ENCODE data around the gene GSTT2B.
"Not testable (repeated sequence)": the region's sequence is repeated elsewhere in the genome, so short reads cannot be mapped to it uniquely, and the experiment has no call there.

Gene GSTT2B

GRCh38 chr22:23961084-23961771 is at the start of gene GSTT2B:
Gene GSTT2B (minus strand): TSS chr22:23961195. CDS start chr22:23961131, 64 bp downstream.
- not testable (repeated sequence) for H3K27ac ChIP-seq (ENCODE audit: low read length); H3K4me3 ChIP-seq (ENCODE audit: low read length); H3K27me3 ChIP-seq (ENCODE audit: control insufficient read depth, insufficient read depth, low read length); DNase-seq (ENCODE audit: low read depth, low spot score); H3K36me3 ChIP-seq (ENCODE audit: control insufficient read depth, insufficient read depth, low read length); H3K4me1 ChIP-seq (ENCODE audit: control insufficient read depth, insufficient read depth, low read length); H3K9me3 ChIP-seq (ENCODE audit: control insufficient read depth, insufficient read depth, low read length)
- no CpG with 5 or more reads among the region's 43 CpGs for WGBS (ENCODE audit: insufficient coverage, insufficient read length)

- Histone ChIP-seq H3K4me1 (ENCODE audit: control insufficient read depth, insufficient read depth, low read length) (no peaks in the 10 kb centered on the region), H3K4me3 (ENCODE audit: low read length) (no peak overlapping the region), H3K27ac (ENCODE audit: low read length) (no peak overlapping the region), H3K9me3 (ENCODE audit: control insufficient read depth, insufficient read depth, low read length) (no peaks in the 10 kb centered on the region), H3K36me3 (ENCODE audit: control insufficient read depth, insufficient read depth, low read length) (no peaks in the 10 kb centered on the region), H3K27me3 (ENCODE audit: control insufficient read depth, insufficient read depth, low read length) (no peaks in the 10 kb centered on the region)
- DNase-seq (ENCODE audit: low read depth, low spot score) = no peak
- no CpG with 5 or more reads among the region's 2 CpGs for WGBS (ENCODE audit: insufficient coverage, insufficient read length)
Observed at GRCh38 chr22:24010018-24010391, 49.0 kb upstream of the GSTT2B start.

GRCh38 chr22:24009227-24010017 is 48.4 kb upstream of the GSTT2B start:
- WGBS (ENCODE audit: insufficient coverage, insufficient read length) = no CpG with 5 or more reads among the region's 7 CpGs
- Histone ChIP-seq H3K27ac (ENCODE audit: low read length) (no peak overlapping the region), H3K4me1 (ENCODE audit: control insufficient read depth, insufficient read depth, low read length) (no peaks in the 10 kb centered on the region), H3K27me3 (ENCODE audit: control insufficient read depth, insufficient read depth, low read length) (no peaks in the 10 kb centered on the region), H3K36me3 (ENCODE audit: control insufficient read depth, insufficient read depth, low read length) (no peaks in the 10 kb centered on the region), H3K4me3 (ENCODE audit: low read length) (no peak overlapping the region), H3K9me3 (ENCODE audit: control insufficient read depth, insufficient read depth, low read length) (no peaks in the 10 kb centered on the region)
- DNase-seq (ENCODE audit: low read depth, low spot score) = no peak

GRCh38 chr22:24008381-24009226 is 47.6 kb upstream of the GSTT2B start:
- Histone ChIP-seq H3K27me3 (ENCODE audit: control insufficient read depth, insufficient read depth, low read length) (no peaks in the 10 kb centered on the region), H3K9me3 (ENCODE audit: control insufficient read depth, insufficient read depth, low read length) (no peaks in the 10 kb centered on the region), H3K4me1 (ENCODE audit: control insufficient read depth, insufficient read depth, low read length) (no peaks in the 10 kb centered on the region; the same call in 1 of the 2 replicates), H3K27ac (ENCODE audit: low read length) (no peak overlapping the region), H3K36me3 (ENCODE audit: control insufficient read depth, insufficient read depth, low read length) (no peaks in the 10 kb centered on the region), H3K4me3 (ENCODE audit: low read length) (no peak overlapping the region)
- WGBS (ENCODE audit: insufficient coverage, insufficient read length) = no CpG with 5 or more reads among the region's 6 CpGs
- DNase-seq (ENCODE audit: low read depth, low spot score) = no peak

GRCh38 chr22:24008022-24008283 is 47.0 kb upstream of the GSTT2B start:
- Histone ChIP-seq H3K4me3 (ENCODE audit: low read length) (no peak overlapping the region), H3K4me1 (ENCODE audit: control insufficient read depth, insufficient read depth, low read length) (no peaks in the 10 kb centered on the region; the same call in 1 of the 2 replicates)
- DNase-seq (ENCODE audit: low read depth, low spot score) = no peak

GRCh38 chr22:24007253-24008021 is 46.4 kb upstream of the GSTT2B start:
- Histone ChIP-seq H3K4me1 (ENCODE audit: control insufficient read depth, insufficient read depth, low read length) (no peaks in the 10 kb centered on the region; the same call in 1 of the 2 replicates), H3K27me3 (ENCODE audit: control insufficient read depth, insufficient read depth, low read length) (no peaks in the 10 kb centered on the region), H3K36me3 (ENCODE audit: control insufficient read depth, insufficient read depth, low read length) (no peaks in the 10 kb centered on the region), H3K4me3 (ENCODE audit: low read length) (no peak overlapping the region), H3K27ac (ENCODE audit: low read length) (no peak overlapping the region), H3K9me3 (ENCODE audit: control insufficient read depth, insufficient read depth, low read length) (no peaks in the 10 kb centered on the region)
- DNase-seq (ENCODE audit: low read depth, low spot score) = no peak
- WGBS (ENCODE audit: insufficient coverage, insufficient read length) = no CpG with 5 or more reads among the region's 8 CpGs

More at GRCh38 chr22:24008022-24008283, 47.0 kb upstream of the GSTT2B start:
- no CpG with 5 or more reads among the region's 1 CpG for WGBS (ENCODE audit: insufficient coverage, insufficient read length)
- Histone ChIP-seq H3K36me3 (ENCODE audit: control insufficient read depth, insufficient read depth, low read length) (no peaks in the 10 kb centered on the region), H3K27ac (ENCODE audit: low read length) (no peak overlapping the region), H3K9me3 (ENCODE audit: control insufficient read depth, insufficient read depth, low read length) (no peaks in the 10 kb centered on the region), H3K27me3 (ENCODE audit: control insufficient read depth, insufficient read depth, low read length) (no peaks in the 10 kb centered on the region)

GRCh38 chr22:24006914-24007214 is 45.9 kb upstream of the GSTT2B start:
- no peak for DNase-seq (ENCODE audit: low read depth, low spot score)
- H3K4me3 ChIP-seq (ENCODE audit: low read length) = no peak overlapping the region
- no peaks in the 10 kb centered on the region; the same call in 1 of the 2 replicates for H3K4me1 ChIP-seq (ENCODE audit: control insufficient read depth, insufficient read depth, low read length)
- H3K27me3 ChIP-seq (ENCODE audit: control insufficient read depth, insufficient read depth, low read length) = no peaks in the 10 kb centered on the region
- no peaks in the 10 kb centered on the region for H3K36me3 ChIP-seq (ENCODE audit: control insufficient read depth, insufficient read depth, low read length)
- H3K9me3 ChIP-seq (ENCODE audit: control insufficient read depth, insufficient read depth, low read length) = no peaks in the 10 kb centered on the region
- no peak overlapping the region for H3K27ac ChIP-seq (ENCODE audit: low read length)
- no CpG with 5 or more reads among the region's 6 CpGs for WGBS (ENCODE audit: insufficient coverage, insufficient read length)

GRCh38 chr22:24006207-24006913 is 45.4 kb upstream of the GSTT2B start:
- no CpG with 5 or more reads among the region's 10 CpGs for WGBS (ENCODE audit: insufficient coverage, insufficient read length)

GRCh38 chr22:24005201-24005600 is 44.2 kb upstream of the GSTT2B start, which contains the start of gene GSTT4:
Gene GSTT4 (minus strand): TSS chr22:24005453. CDS start chr22:24005356, 97 bp downstream.
- no peaks in the 10 kb centered on the region for H3K9me3 ChIP-seq (ENCODE audit: control insufficient read depth, insufficient read depth, low read length)
- WGBS (ENCODE audit: insufficient coverage, insufficient read length) = no CpG with 5 or more reads among the region's 6 CpGs
- no peaks in the 10 kb centered on the region; the same call in none of the 2 replicates for H3K4me1 ChIP-seq (ENCODE audit: control insufficient read depth, insufficient read depth, low read length)
- no peaks in the 10 kb centered on the region for H3K36me3 ChIP-seq (ENCODE audit: control insufficient read depth, insufficient read depth, low read length)
- no peak for DNase-seq (ENCODE audit: low read depth, low spot score)
- no peak within 1 kb of the TSS for H3K27ac ChIP-seq (ENCODE audit: low read length)
- no peaks in the 10 kb centered on the region for H3K27me3 ChIP-seq (ENCODE audit: control insufficient read depth, insufficient read depth, low read length)
- H3K4me3 ChIP-seq (ENCODE audit: low read length) = no peak within 1 kb of the TSS

More at GRCh38 chr22:24006207-24006913, 45.4 kb upstream of the GSTT2B start:
- Histone ChIP-seq H3K36me3 (ENCODE audit: control insufficient read depth, insufficient read depth, low read length) (no peaks in the 10 kb centered on the region), H3K4me1 (ENCODE audit: control insufficient read depth, insufficient read depth, low read length) (no peaks in the 10 kb centered on the region; the same call in none of the 2 replicates), H3K27ac (ENCODE audit: low read length) (no peak overlapping the region), H3K4me3 (ENCODE audit: low read length) (no peak overlapping the region), H3K27me3 (ENCODE audit: control insufficient read depth, insufficient read depth, low read length) (no peaks in the 10 kb centered on the region), H3K9me3 (ENCODE audit: control insufficient read depth, insufficient read depth, low read length) (no peaks in the 10 kb centered on the region)
- no peak for DNase-seq (ENCODE audit: low read depth, low spot score)

Measured in iPS DF 6.9 (cell line).